Measurements from ENCODE around the gene ZFYVE21.

DNA sequence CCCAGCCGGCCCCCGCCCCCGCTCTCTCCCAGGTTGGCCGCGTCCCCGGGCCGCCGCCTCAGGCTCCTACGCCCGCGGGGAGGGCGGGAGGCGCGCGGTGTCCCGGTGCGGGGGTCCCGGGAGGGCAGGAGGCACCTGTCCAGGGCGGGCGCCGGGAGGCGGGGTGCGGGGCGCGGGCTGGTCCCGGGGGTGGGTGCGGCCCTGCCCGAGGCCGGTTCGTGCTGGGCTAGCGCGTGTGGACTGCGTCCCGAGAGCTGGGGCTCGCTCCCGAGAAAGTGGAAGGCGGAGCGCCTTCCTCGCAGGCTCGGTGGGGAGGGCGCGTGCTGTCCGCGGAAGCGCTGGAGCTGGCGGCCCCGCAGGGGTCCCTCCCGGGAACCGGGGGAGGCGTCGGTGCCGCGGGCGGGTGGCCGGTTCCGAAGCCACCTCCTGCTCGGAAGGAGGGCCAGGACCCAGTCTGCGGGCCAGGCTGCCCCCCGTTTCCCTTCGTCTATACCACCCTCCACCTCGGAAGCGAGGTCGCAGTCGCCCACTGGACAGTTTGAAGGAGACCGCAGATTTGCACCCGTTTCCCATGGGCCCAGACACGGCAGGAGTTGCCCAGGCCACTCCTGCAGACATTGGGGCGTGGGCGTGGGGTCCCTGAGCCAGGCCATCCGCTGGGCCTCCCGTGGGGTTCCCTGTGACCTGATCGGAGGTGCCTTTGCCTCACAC is 636 bp downstream of the ZFYVE21 start:
- TF ChIP-seq, protein P1, sequence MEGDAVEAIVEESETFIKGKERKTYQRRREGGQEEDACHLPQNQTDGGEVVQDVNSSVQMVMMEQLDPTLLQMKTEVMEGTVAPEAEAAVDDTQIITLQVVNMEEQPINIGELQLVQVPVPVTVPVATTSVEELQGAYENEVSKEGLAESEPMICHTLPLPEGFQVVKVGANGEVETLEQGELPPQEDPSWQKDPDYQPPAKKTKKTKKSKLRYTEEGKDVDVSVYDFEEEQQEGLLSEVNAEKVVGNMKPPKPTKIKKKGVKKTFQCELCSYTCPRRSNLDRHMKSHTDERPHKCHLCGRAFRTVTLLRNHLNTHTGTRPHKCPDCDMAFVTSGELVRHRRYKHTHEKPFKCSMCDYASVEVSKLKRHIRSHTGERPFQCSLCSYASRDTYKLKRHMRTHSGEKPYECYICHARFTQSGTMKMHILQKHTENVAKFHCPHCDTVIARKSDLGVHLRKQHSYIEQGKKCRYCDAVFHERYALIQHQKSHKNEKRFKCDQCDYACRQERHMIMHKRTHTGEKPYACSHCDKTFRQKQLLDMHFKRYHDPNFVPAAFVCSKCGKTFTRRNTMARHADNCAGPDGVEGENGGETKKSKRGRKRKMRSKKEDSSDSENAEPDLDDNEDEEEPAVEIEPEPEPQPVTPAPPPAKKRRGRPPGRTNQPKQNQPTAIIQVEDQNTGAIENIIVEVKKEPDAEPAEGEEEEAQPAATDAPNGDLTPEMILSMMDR (conservative IDR thresholded peaks at IDR 0.05 in 1 of 2, IDR thresholded peaks at IDR 0.05 in 1 of 2; ENCODE audit: low read depth in 1 of 2, low read length in 2 of 2): no peak
- TF ChIP-seq EZH2 (IDR thresholded peaks at IDR 0.05; ENCODE audit: low read length, missing control alignments): no peak

Data from fibroblast of lung (primary cell).